Ovary (tissue), 3 donors: ENCODE measurements around the gene MMP25.

Experiments
- CTCF ChIP-seq, 3 donors: fragments of 450-650 bp in 2 of 3; fragments of 200-600 bp in 1 of 3; IDR thresholded peaks; one replicate each; pipeline versions ENCODE4 v1.5.1 to v1.8.0; 2016 to 2022; ENCODE audit warnings: antibody characterized with exemption in 3 of 3, mild to moderate bottlenecking in 1 of 3
- EP300 ChIP-seq: sonication (generic); formaldehyde crosslinking; IDR thresholded peaks from one replicate; pipeline ENCODE4 v1.6.1; 2017; ENCODE audit warnings: antibody characterized with exemption
- POLR2A ChIP-seq: fragments of 450-650 bp; IDR thresholded peaks from one replicate; pipeline ENCODE4 v1.6.1; 2017; ENCODE audit warnings: antibody characterized with exemption, mild to moderate bottlenecking, moderate library complexity
- donor health status: DM: no; HTN: no; CAD: no.

GRCh38 chr16:3084491-3084890, 38.1 kb downstream of the MMP25 start:
- TF ChIP-seq CTCF (IDR thresholded peaks at IDR 0.05) (no peak), EP300 (no peak), POLR2A (no peak)
